ENCODE measurements around the gene TRAF7.

TRAF7 gene

GRCh38 chr16:2151188-2152091 lies 4.1 kb upstream of the TRAF7 start:
- H3K4me3 ChIP-seq (ENCODE audit: low read depth in 1 of 2, low read length in 2 of 2), result no peak overlapping the region
- no peaks in the 10 kb centered on the region for H3K9me3 ChIP-seq (ENCODE audit: insufficient read depth, low read length, severe bottlenecking)
- TF ChIP-seq CTCF (IDR thresholded peaks at IDR 0.05; ENCODE audit: borderline replicate concordance, extremely low read depth, low read length, poor library complexity, severe bottlenecking) (no peak), EZH2 (IDR thresholded peaks at IDR 0.05; ENCODE audit: borderline replicate concordance, low read depth, low read length, severe bottlenecking) (no peak)
- H4K20me1 ChIP-seq (ENCODE audit: insufficient read depth, low read length), result peaks cover 78% of the 10 kb centered on the region
- H3K79me2 ChIP-seq (ENCODE audit: insufficient read depth, low read length), result peaks cover 39% of the 10 kb centered on the region
- no peak for DNase-seq
- H3K36me3 ChIP-seq (ENCODE audit: insufficient read depth, low read length), result peaks cover 32% of the 10 kb centered on the region
- no peak overlapping the region for H3K27ac ChIP-seq (ENCODE audit: low read length)
- H3K27me3 ChIP-seq (ENCODE audit: insufficient read depth, low read length, poor library complexity), result no peaks in the 10 kb centered on the region
- no peak overlapping the region for H3K4me2 ChIP-seq (ENCODE audit: insufficient read depth, low read length)
- H3K9ac ChIP-seq (ENCODE audit: low read depth, low read length), result no peak overlapping the region
- H3K4me1 ChIP-seq (ENCODE audit: insufficient read depth, low read length), result peaks cover 45% of the 10 kb centered on the region
- ATAC-seq (ENCODE audit: insufficient read depth, low read depth), result no peak
- H2AFZ ChIP-seq (ENCODE audit: low read depth, low read length), result no peak overlapping the region

- peak overlapping the region in 1 of 2 experiments; percentile 95; a peak in 3 of 4 replicates for H3K4me3 ChIP-seq (ENCODE audit: low read depth in 1 of 2, low read length in 2 of 2)
- peak overlapping the region; percentile 89 for H3K9ac ChIP-seq (ENCODE audit: low read depth, low read length)
- no peak overlapping the region for H3K27ac ChIP-seq (ENCODE audit: low read length)
- peaks cover 53% of the 10 kb centered on the region for H3K79me2 ChIP-seq (ENCODE audit: insufficient read depth, low read length)
- peaks cover 34% of the 10 kb centered on the region for H3K36me3 ChIP-seq (ENCODE audit: insufficient read depth, low read length)
- H3K9me3 ChIP-seq (ENCODE audit: insufficient read depth, low read length, severe bottlenecking), result no peaks in the 10 kb centered on the region
- peaks cover 60% of the 10 kb centered on the region for H3K4me1 ChIP-seq (ENCODE audit: insufficient read depth, low read length)
- H2AFZ ChIP-seq (ENCODE audit: low read depth, low read length), result no peak overlapping the region
- H4K20me1 ChIP-seq (ENCODE audit: insufficient read depth, low read length), result peaks cover 83% of the 10 kb centered on the region
- TF ChIP-seq EZH2 (IDR thresholded peaks at IDR 0.05; ENCODE audit: borderline replicate concordance, low read depth, low read length, severe bottlenecking) (no peak), CTCF (IDR thresholded peaks at IDR 0.05; ENCODE audit: borderline replicate concordance, extremely low read depth, low read length, poor library complexity, severe bottlenecking) (no peak)
- no peak for DNase-seq
- peak overlapping the region; percentile 86 for H3K4me2 ChIP-seq (ENCODE audit: insufficient read depth, low read length)
- no peaks in the 10 kb centered on the region for H3K27me3 ChIP-seq (ENCODE audit: insufficient read depth, low read length, poor library complexity)
- ATAC-seq (ENCODE audit: insufficient read depth, low read depth), result no peak
Observed at GRCh38 chr16:2152695-2153506, 2.7 kb upstream of the TRAF7 start.

DNA sequence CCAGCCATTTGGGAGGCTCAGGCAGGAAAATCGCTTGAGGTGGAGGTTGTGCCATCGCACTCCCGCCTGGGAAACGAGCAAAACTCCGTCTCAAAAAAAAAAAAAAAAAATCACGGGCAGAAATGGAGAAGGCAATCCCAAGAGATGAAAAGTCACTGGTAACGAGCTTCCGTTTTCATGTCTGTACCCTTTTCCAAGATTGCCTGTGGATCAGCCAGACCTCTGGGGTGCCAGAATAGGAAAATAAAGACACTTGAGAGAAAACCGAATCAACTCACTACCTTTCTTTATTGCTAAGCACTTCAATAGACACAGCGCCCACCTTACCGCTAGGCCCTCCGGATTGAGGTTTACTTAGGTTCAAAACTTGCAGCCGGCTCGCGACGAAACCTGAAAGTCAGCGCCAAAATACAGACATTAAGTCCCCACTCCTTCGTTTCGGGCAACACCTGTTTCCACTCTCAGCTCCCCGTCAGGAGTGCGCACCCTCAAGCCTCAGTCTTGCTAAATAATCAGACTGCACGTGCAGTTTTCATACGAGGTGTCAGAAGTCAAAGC lies 970 bp upstream of the TRAF7 start:
- Histone ChIP-seq H3K9ac (ENCODE audit: low read depth, low read length) (peak overlapping the region; percentile 89), H3K27me3 (ENCODE audit: insufficient read depth, low read length, poor library complexity) (no peaks in the 10 kb centered on the region), H3K4me1 (ENCODE audit: insufficient read depth, low read length) (peaks cover 60% of the 10 kb centered on the region), H3K9me3 (ENCODE audit: insufficient read depth, low read length, severe bottlenecking) (no peaks in the 10 kb centered on the region), H3K4me2 (ENCODE audit: insufficient read depth, low read length) (peak overlapping the region; percentile 86), H4K20me1 (ENCODE audit: insufficient read depth, low read length) (peaks cover 90% of the 10 kb centered on the region), H2AFZ (ENCODE audit: low read depth, low read length) (peak overlapping the region; percentile 37), H3K4me3 (ENCODE audit: low read depth in 1 of 2, low read length in 2 of 2) (peak overlapping the region; percentile 95 to 97), H3K27ac (ENCODE audit: low read length) (peak overlapping the region; percentile 86), H3K36me3 (ENCODE audit: insufficient read depth, low read length) (peaks cover 42% of the 10 kb centered on the region), H3K79me2 (ENCODE audit: insufficient read depth, low read length) (peaks cover 70% of the 10 kb centered on the region)
- no peak for ATAC-seq (ENCODE audit: insufficient read depth, low read depth)
- no peak for DNase-seq
- TF ChIP-seq CTCF (IDR thresholded peaks at IDR 0.05; ENCODE audit: borderline replicate concordance, extremely low read depth, low read length, poor library complexity, severe bottlenecking) (no peak), EZH2 (IDR thresholded peaks at IDR 0.05; ENCODE audit: borderline replicate concordance, low read depth, low read length, severe bottlenecking) (no peak)

All from DND-41 (cell line).